Measurements from ENCODE around the gene TPST1. TPM values are rescaled to one million over a fixed set of nuclear protein-coding genes. Genes with fewer than 3 reads are reported as not detected.

The TPST1 gene
- total RNA-seq, 4 donors from 2014 or later: 1.4 to 3.7 (median 3.0) TPM

DNA sequence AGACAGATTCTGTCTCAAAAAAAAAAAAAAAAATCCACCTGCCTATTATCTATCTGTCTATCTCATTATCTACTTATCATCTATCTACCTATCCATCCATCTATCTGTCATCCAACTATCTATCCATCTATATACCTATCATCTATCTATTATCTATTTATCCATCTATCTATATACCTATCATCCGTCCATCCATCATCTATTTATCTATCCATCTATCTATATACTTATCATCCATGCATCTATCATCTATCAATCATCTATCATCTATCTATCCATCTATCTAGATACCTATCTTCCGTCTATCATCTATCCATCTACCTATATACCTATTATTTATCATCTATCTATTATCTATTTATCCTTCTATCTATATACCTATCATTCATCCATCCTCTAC is 16.5 kb upstream of the TPST1 start:
- Histone ChIP-seq H3K27me3 (no peaks in the 10 kb centered on the region), H3K4me1 (no peaks in the 10 kb centered on the region), H3K36me3 (no peaks in the 10 kb centered on the region), H3K27ac (no peak overlapping the region), H3K9me3 (no peaks in the 10 kb centered on the region), H3K4me3 (no peak overlapping the region)
- TF ChIP-seq POLR2A (IDR thresholded peaks at IDR 0.05): no peak
- TF ChIP-seq, protein P1, sequence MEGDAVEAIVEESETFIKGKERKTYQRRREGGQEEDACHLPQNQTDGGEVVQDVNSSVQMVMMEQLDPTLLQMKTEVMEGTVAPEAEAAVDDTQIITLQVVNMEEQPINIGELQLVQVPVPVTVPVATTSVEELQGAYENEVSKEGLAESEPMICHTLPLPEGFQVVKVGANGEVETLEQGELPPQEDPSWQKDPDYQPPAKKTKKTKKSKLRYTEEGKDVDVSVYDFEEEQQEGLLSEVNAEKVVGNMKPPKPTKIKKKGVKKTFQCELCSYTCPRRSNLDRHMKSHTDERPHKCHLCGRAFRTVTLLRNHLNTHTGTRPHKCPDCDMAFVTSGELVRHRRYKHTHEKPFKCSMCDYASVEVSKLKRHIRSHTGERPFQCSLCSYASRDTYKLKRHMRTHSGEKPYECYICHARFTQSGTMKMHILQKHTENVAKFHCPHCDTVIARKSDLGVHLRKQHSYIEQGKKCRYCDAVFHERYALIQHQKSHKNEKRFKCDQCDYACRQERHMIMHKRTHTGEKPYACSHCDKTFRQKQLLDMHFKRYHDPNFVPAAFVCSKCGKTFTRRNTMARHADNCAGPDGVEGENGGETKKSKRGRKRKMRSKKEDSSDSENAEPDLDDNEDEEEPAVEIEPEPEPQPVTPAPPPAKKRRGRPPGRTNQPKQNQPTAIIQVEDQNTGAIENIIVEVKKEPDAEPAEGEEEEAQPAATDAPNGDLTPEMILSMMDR (IDR thresholded peaks at IDR 0.05 in 4 of 5, conservative IDR thresholded peaks at IDR 0.05 in 1 of 5): no peak
- in situ Hi-C loops (cut with MboI; ENCODE audit: low sequenced_read_pairs in 4 of 4) (no loop called here), intact Hi-C loops (cut with DNase I; ENCODE audit: low total_unique reads) (no loop called here)
- ATAC-seq (no peak), DNase-seq (no peak)

DNA sequence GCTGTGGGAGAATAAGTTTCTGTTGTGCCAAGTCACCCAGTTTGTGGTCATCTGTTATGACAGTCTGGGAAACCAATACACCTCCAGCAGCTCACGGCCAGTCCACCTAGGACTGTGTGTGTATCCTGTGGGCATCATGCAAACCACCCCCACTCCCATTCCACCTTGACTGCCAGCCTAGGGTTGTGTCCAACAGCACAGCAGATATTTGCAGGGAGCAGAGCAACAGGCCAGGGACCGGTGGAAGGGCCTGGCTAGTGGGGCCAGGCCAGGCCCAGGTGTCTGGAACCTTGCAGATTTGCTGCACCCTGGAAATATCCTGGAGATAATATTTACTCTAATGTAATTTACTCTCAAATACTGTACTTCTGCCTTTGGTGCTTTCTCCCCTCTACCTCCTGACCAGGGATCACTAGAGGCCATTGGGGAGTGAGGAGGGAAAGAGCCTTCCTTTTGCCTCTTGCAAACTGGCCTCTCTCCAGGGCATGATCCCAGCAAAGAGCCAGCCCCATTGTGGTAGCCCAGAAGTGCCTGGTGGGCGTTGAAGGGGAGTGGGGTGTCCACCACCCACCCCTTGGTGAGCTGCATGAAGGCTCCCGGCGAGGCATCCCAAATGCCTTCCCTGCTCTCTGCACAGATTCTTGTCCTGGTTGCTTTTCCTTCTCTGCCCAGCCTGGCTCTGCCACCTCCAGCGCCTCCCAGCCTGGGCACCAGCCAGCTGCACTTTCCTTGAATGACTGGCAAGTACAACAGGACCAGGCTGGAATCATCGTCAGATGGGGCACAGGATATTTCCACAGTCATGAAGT is 15.2 kb upstream of the TPST1 start:
- TF ChIP-seq POLR2A (IDR thresholded peaks at IDR 0.05): no peak
- TF ChIP-seq, protein P1 (IDR thresholded peaks at IDR 0.05 in 4 of 5, conservative IDR thresholded peaks at IDR 0.05 in 1 of 5): no peak
- ATAC-seq (no peak), DNase-seq (no peak)
- no peaks in the 10 kb centered on the region for H3K4me1 ChIP-seq
- no peaks in the 10 kb centered on the region for H3K36me3 ChIP-seq
- in situ Hi-C loops (cut with MboI; ENCODE audit: low sequenced_read_pairs in 4 of 4): no loop called here
- H3K9me3 ChIP-seq: no peaks in the 10 kb centered on the region
- H3K4me3 ChIP-seq: no peak overlapping the region
- no peaks in the 10 kb centered on the region for H3K27me3 ChIP-seq
- no peak overlapping the region for H3K27ac ChIP-seq
- intact Hi-C loops (cut with DNase I; ENCODE audit: low total_unique reads): no loop called here

DNA sequence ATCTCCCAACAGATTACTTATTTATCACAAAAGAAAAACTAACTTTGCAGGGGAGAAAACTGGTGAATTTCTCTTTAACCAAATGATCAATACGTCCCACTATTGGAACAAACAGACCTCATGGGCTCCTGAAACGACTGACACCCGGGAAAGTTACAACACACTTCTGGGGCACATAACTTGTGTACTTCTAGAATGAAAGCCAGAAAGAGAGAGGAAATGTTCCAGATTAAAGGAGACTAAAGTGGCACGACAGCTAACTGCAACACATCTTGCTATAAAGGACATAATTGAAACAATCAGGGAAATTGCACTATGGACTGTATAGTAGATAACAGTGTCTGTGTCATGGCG is 14.7 kb upstream of the TPST1 start:
- in situ Hi-C loops (cut with MboI; ENCODE audit: low sequenced_read_pairs in 4 of 4) (no loop called here), intact Hi-C loops (cut with DNase I; ENCODE audit: low total_unique reads) (no loop called here)
- no peaks in the 10 kb centered on the region for H3K9me3 ChIP-seq
- ATAC-seq (no peak), DNase-seq (no peak)
- H3K4me3 ChIP-seq: no peak overlapping the region
- H3K27ac ChIP-seq: no peak overlapping the region
- no peaks in the 10 kb centered on the region for H3K27me3 ChIP-seq
- no peaks in the 10 kb centered on the region for H3K36me3 ChIP-seq
- no peak for TF ChIP-seq POLR2A (IDR thresholded peaks at IDR 0.05)
- TF ChIP-seq, protein P1 (IDR thresholded peaks at IDR 0.05 in 4 of 5, conservative IDR thresholded peaks at IDR 0.05 in 1 of 5): no peak
- no peaks in the 10 kb centered on the region for H3K4me1 ChIP-seq

DNA sequence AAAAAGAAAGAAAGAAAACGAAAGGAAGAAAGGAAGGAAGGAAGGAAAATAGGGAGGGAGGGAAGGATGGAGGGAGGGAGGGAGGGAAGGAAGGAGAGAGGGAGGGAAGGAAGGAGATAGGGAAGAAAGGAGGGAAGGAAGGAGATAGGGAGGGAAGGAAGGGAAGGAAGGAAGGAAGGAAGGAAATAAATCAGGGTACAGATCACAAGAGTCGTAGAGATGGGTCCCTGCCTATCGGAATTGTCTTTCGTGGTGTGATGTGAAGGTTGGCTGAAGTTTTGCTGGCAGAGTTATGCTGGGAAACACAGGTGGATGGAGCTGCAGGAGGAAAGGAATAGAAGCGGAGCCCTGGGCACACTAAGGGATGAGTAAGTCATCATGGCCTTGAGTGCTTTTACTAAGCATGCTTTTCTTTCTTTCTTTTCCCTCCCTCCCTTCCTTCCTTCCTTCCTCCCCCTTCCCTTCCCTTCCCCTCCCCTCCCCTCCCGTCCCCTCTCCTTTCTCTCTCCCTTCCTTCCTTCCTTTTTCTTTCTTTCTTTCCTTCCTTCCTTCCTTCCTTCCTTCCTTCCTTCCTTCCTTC is 11.9 kb upstream of the TPST1 start:
- Histone ChIP-seq H3K4me3 (no peak overlapping the region), H3K27me3 (no peaks in the 10 kb centered on the region), H3K36me3 (no peaks in the 10 kb centered on the region), H3K4me1 (no peaks in the 10 kb centered on the region), H3K27ac (no peak overlapping the region), H3K9me3 (no peaks in the 10 kb centered on the region)
- DNase-seq (no peak), ATAC-seq (no peak)
- no peak for TF ChIP-seq POLR2A (IDR thresholded peaks at IDR 0.05)
- TF ChIP-seq, protein P1 (IDR thresholded peaks at IDR 0.05 in 4 of 5, conservative IDR thresholded peaks at IDR 0.05 in 1 of 5): no peak
- intact Hi-C loops (cut with DNase I; ENCODE audit: low total_unique reads) (no loop called here), in situ Hi-C loops (cut with MboI; ENCODE audit: low sequenced_read_pairs in 4 of 4) (no loop called here)
